GM18868 (cell line): Measurements from ENCODE around the gene SYT15.
"Not testable (repeated sequence)": the region's sequence is repeated elsewhere in the genome, so short reads cannot be mapped to it uniquely, and the experiment has no call there.

ENCODE experiments used
- ATAC-seq: cut with Tn5 transposase; IDR thresholded peaks from one replicate; pipeline ENCODE4 v1.9.1; 2021; ENCODE audit warnings: mild to moderate bottlenecking, moderate library complexity; ENCODE audit not compliant: unreplicated experiment

The SYT15 gene

GRCh38 chr10:46587546-46587945, 8.6 kb downstream of the SYT15 start:
- not testable (repeated sequence) for ATAC-seq

GRCh38 chr10:46588221-46588620, 9.3 kb downstream of the SYT15 start:
- ATAC-seq: not testable (repeated sequence)

GRCh38 chr10:46589589-46589988, 10.7 kb downstream of the SYT15 start:
- not testable (repeated sequence) for ATAC-seq

- ATAC-seq: not testable (repeated sequence)
These were observed 12.1 kb downstream of the SYT15 start for GRCh38 chr10:46591053-46591452.

GRCh38 chr10:46593307-46593706, 14.4 kb downstream of the SYT15 start:
- not testable (repeated sequence) for ATAC-seq

GRCh38 chr10:46594453-46595063, 15.6 kb downstream of the SYT15 start:
- ATAC-seq: not testable (repeated sequence)

- ATAC-seq: peak; percentile 32
These were observed 17.6 kb downstream of the SYT15 start for GRCh38 chr10:46596570-46596969.

GRCh38 chr10:46597616-46598246, 18.8 kb downstream of the SYT15 start:
- ATAC-seq: peak; percentile 84

GRCh38 chr10:46600516-46600915, 21.6 kb downstream of the SYT15 start:
- peak; percentile 62 for ATAC-seq

- not testable (repeated sequence) for ATAC-seq
These were observed 36.6 kb downstream of the SYT15 start for GRCh38 chr10:46615540-46615939.

- ATAC-seq: not testable (repeated sequence)
These were observed 37.3 kb downstream of the SYT15 start for GRCh38 chr10:46616227-46616626.

GRCh38 chr10:46617134-46617533, 38.2 kb downstream of the SYT15 start:
- ATAC-seq: not testable (repeated sequence)

GRCh38 chr10:46617913-46618312, 39.0 kb downstream of the SYT15 start:
- not testable (repeated sequence) for ATAC-seq

GRCh38 chr10:46623899-46624654, 45.1 kb downstream of the SYT15 start:
- not testable (repeated sequence) for ATAC-seq

- ATAC-seq: not testable (repeated sequence)
These were observed 50.9 kb downstream of the SYT15 start for GRCh38 chr10:46629805-46630204.

GRCh38 chr10:46630816-46631215, 51.9 kb downstream of the SYT15 start:
- ATAC-seq: not testable (repeated sequence)

GRCh38 chr10:46631683-46632082, 52.8 kb downstream of the SYT15 start:
- ATAC-seq: not testable (repeated sequence)

GRCh38 chr10:46634698-46635097, 55.8 kb downstream of the SYT15 start:
- ATAC-seq: not testable (repeated sequence)

- peak; percentile 82 for ATAC-seq
These were observed 56.5 kb downstream of the SYT15 start for GRCh38 chr10:46635364-46635959.

GRCh38 chr10:46640005-46640404, 61.1 kb downstream of the SYT15 start:
- not testable (repeated sequence) for ATAC-seq
